Anterior cingulate cortex (tissue), 58 donors: Measurements from ENCODE around the gene PGAP3.
"Not testable (repeated sequence)": the region's sequence is repeated elsewhere in the genome, so short reads cannot be mapped to it uniquely, and the experiment has no call there.

ENCODE experiments used
- DNase-seq, 58 donors: peaks; one replicate each; lab custom pipeline; 2025; lab: John Stamatoyannopoulos, UW

Gene PGAP3, protein sequence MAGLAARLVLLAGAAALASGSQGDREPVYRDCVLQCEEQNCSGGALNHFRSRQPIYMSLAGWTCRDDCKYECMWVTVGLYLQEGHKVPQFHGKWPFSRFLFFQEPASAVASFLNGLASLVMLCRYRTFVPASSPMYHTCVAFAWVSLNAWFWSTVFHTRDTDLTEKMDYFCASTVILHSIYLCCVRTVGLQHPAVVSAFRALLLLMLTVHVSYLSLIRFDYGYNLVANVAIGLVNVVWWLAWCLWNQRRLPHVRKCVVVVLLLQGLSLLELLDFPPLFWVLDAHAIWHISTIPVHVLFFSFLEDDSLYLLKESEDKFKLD

GRCh38 chr17:39687546-39688474, at the start of gene PGAP3:
Gene PGAP3, minus strand, starts transcription at chr17:39688057. Its CDS starts 43 bp downstream, at chr17:39688014.
- peak; percentile 26 to 96 (median 83) for DNase-seq

DNA sequence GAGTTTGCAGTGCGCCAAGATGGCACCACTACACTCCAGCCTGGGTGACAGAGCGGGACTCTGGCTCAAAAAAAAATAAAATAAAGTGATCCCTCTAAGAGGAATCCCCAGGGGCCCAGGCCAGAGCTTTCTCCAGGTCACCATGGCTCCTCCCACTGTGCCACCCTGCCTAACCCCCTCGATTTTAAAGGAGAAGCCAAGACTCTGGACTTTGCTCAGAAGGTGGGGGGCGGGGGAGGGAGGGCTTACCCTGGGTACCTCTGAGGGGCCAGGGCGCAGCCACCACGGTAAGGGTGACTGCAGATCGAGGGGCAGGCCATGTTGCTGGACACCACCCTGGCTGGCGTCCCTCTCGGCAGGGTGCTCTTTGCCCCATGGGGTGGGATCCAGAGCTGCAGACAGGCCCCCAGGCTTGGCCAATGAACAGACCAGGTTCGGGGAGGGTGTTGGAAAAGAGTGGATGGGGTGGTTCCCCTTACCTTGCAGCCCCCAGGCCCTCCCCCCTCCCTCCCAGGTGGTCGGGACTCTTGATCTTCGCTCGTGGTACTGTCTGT, 49.4 kb upstream of the PGAP3 start:
- no peak for DNase-seq

GRCh38 chr17:39736319-39737165, 48.7 kb upstream of the PGAP3 start:
- no peak for DNase-seq

DNA sequence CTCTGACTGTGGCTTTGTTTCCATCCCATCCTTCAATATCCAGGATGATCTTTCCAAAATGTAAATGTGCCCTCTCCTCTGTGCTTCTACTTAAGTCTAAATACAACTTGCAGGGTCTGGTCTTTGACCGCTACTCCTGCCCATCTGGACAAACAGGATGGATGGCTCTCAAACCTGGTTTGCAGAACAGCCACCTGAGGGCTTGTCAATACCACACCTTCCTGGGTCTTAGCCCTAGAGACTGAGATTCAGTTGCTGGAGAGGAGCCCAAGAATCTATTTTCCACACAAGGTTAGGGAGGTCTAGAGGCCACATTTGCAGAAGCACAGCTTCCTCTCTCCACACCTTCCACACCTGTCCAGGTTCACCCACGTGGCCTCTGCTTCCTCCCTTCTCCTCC, 48.0 kb upstream of the PGAP3 start:
- no peak for DNase-seq

DNA sequence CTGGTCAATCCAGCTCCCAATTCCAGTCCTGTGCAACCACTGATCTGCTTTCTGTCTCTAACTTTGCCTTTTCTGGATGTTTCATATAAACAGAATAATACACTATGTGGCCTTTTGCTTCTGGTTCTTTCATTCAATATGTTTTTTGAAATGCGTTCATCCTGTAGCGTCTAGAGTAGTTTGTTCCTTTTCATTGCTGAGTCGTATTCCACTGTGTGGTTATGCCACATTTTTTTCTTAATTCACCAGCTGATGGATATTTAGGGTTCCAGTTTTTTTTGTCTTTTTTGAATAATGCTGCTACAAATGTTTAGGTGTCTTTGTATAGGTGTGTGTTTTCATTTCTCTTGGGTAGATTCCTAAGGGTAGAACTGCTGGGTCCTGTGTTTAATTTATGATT, 44.7 kb upstream of the PGAP3 start:
- DNase-seq = no peak

DNA sequence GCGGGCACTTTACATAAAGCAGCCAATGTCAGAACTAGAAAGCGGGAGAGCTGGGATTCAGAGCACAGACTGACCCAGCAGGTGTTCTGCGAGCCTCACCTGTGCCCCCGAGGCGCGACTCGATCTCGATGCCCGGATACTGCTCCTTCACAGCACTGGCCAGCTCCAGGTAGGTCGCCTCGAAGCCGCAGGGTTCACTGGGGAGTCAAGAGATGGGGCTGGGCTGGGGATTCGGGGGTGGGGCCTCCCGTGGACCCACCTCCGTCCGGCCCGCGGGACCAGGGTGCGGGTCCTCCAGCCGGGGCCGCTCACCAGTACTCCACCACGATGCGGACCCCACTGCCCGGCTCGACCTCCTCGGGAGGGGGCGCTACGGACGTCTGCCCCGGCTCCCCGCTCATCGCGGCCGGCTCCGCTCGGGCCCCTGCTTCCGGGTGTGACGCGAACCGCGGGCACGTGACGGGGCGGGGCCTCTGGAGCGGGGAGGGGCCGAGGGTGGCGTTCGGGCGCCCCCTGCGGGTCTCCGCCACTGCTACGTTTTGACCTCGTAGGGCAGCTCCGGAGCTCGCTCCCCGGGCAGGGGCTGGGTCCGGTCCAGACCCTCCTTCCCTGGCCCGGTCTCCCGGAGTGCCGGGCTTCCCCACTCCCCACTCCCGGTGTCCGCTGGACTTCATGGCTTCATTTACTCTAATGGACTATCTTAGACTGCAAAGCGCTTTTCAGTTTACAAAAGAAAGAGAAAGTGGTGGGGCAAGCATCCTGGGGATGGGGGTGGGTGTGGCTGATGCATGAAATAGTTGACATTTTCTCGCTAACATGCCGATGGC, 42.5 kb upstream of the PGAP3 start, which contains the start of gene MIEN1:
TSS of gene MIEN1 (minus strand) at position 438 of the 827 bp plus-strand sequence. CDS start at position 401, 37 bp downstream.
- peak; percentile 37 to 94 (median 82) for DNase-seq

- no peak for DNase-seq
These were observed 41.5 kb upstream of the PGAP3 start for GRCh38 chr17:39729280-39729851.

DNA sequence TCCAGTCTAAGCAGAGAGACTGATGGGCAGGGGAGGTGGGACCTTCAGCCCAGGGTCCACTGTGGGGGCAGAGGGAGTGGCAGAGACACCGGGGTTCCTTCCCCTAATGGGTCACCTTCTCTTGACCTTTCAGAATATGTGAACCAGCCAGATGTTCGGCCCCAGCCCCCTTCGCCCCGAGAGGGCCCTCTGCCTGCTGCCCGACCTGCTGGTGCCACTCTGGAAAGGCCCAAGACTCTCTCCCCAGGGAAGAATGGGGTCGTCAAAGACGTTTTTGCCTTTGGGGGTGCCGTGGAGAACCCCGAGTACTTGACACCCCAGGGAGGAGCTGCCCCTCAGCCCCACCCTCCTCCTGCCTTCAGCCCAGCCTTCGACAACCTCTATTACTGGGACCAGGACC, 39.7 kb upstream of the PGAP3 start:
- no peak for DNase-seq

GRCh38 chr17:39726617-39727016, 38.8 kb upstream of the PGAP3 start:
- no peak for DNase-seq

DNA sequence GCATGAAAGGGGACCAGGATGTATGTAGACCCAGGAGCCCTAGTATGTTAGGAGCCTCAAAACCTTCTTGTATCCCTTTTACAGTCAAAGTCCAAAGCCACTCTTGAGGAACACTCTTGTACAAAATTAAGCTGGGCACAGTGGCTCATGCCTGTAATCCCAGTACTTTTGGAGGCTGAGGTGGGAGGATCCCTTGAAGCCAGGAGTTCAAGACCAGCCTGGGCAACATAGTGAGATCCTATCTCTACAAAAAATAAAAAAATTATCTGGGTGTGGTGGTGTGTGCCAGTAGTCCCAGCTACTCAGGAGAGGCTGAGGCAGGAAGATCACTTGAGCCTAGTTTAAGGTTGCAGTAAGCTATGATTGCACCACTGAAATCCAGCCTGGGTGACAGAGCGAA, 38.1 kb upstream of the PGAP3 start:
- DNase-seq = not testable (repeated sequence)

GRCh38 chr17:39724731-39725130, 36.9 kb upstream of the PGAP3 start:
- DNase-seq = no peak

DNA sequence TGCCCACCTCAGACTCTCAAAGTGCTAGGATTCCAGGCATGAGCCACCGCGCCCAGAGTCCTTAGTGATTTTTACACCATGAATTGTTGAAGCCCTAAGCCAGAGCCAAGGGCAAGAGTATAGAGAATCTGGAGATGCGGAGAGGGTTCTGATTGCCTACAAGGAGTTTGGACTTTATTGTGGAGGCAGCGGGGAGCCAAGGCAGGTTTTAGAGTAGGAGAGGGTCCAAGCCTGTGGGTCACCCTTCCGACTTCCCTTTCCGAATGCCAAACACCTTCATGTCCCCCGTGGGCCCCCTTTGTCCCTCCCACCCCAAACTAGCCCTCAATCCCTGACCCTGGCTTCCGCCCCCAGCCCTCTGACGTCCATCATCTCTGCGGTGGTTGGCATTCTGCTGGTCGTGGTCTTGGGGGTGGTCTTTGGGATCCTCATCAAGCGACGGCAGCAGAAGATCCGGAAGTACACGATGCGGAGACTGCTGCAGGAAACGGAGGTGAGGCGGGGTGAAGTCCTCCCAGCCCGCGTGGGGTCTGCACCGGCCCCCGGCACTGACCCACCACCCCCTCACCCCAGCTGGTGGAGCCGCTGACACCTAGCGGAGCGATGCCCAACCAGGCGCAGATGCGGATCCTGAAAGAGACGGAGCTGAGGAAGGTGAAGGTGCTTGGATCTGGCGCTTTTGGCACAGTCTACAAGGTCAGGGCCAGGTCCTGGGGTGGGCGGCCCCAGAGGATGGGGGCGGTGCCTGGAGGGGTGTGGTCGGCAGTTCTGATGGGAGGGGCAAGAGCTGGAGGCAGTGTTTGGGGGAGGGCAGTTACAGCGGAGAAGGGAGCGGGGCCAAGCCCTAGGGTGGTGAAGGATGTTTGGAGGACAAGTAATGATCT, 35.4 kb upstream of the PGAP3 start:
- no peak for DNase-seq

GRCh38 chr17:39722104-39722503, 34.2 kb upstream of the PGAP3 start:
- DNase-seq = no peak

GRCh38 chr17:39719563-39720355, 31.9 kb upstream of the PGAP3 start:
- DNase-seq = peak in 1 of 58 donors; percentile 33

GRCh38 chr17:39717660-39718059, 29.8 kb upstream of the PGAP3 start:
- no peak for DNase-seq

DNA sequence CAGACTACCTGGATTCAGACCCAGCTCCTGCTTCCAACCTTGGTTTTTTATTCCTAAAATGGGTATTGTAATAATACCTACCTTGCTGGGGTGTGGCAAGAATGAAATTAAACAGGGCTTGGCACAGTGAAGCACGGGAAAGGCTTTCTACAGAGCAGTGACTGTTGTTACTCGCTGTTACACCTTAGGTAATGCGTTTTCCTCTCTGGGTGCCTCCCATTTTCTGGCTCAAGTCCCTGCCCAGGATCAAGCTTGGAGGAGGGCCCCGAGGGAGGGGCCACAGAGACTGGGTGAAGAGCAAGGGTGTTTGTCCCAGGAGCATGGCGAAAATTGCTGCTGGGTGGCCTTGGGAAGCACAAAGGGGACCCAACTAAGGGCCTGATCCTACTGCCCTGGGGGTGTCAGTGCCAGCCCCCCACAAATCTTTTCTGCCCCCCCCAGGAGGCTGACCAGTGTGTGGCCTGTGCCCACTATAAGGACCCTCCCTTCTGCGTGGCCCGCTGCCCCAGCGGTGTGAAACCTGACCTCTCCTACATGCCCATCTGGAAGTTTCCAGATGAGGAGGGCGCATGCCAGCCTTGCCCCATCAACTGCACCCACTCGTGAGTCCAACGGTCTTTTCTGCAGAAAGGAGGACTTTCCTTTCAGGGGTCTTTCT, 29.2 kb upstream of the PGAP3 start:
- no peak for DNase-seq
